Measurements from ENCODE around the gene WDR62.

WDR62 gene

GRCh38 chr19:36101550-36102327, 47.0 kb downstream of the WDR62 start:
- H3K27me3 Mint-ChIP-seq, result no peaks in the 10 kb centered on the region

GRCh38 chr19:36103040-36103626, 48.4 kb downstream of the WDR62 start:
- DNase-seq (no peak), ATAC-seq (replicated peaks) (no peak)
- H3K36me3 Mint-ChIP-seq, result peaks cover 10 to 27% of the 10 kb centered on the region in 2 donors
- no peaks in the 10 kb centered on the region for H3K9me3 Mint-ChIP-seq
- peak overlapping the region; percentile 5 for H3K27ac Mint-ChIP-seq
- H3K27me3 Mint-ChIP-seq, result no peaks in the 10 kb centered on the region
- no peak overlapping the region for H3K4me3 Mint-ChIP-seq
- H3K4me1 Mint-ChIP-seq, result peaks cover 0 to 1% of the 10 kb centered on the region in 2 donors

More at GRCh38 chr19:36101550-36102327, 47.0 kb downstream of the WDR62 start:
- peaks cover 11 to 21% of the 10 kb centered on the region in 2 donors for H3K36me3 Mint-ChIP-seq
- DNase-seq (no peak), ATAC-seq (replicated peaks) (no peak)
- H3K27ac Mint-ChIP-seq, result no peak overlapping the region
- no peaks in the 10 kb centered on the region for H3K4me1 Mint-ChIP-seq
- H3K9me3 Mint-ChIP-seq, result no peaks in the 10 kb centered on the region
- no peak overlapping the region for H3K4me3 Mint-ChIP-seq

- Mint-ChIP-seq H3K27ac (no peak overlapping the region), H3K4me3 (no peak overlapping the region), H3K27me3 (no peaks in the 10 kb centered on the region), H3K9me3 (no peaks in the 10 kb centered on the region), H3K4me1 (peaks cover 0 to 1% of the 10 kb centered on the region in 2 donors), H3K36me3 (peaks cover 10 to 30% of the 10 kb centered on the region in 2 donors)
- DNase-seq (no peak), ATAC-seq (replicated peaks) (no peak)
Observed at GRCh38 chr19:36103842-36104552, 49.3 kb downstream of the WDR62 start.

GRCh38 chr19:36106441-36106840, 51.7 kb downstream of the WDR62 start:
- Mint-ChIP-seq H3K27me3 (no peaks in the 10 kb centered on the region), H3K9me3 (no peaks in the 10 kb centered on the region), H3K4me1 (peaks cover 0 to 2% of the 10 kb centered on the region in 2 donors), H3K27ac (peak overlapping the region; percentile 65), H3K36me3 (peaks cover 12 to 41% of the 10 kb centered on the region in 2 donors), H3K4me3 (no peak overlapping the region)
- no peak for ATAC-seq (replicated peaks)
- no peak for DNase-seq

DNA sequence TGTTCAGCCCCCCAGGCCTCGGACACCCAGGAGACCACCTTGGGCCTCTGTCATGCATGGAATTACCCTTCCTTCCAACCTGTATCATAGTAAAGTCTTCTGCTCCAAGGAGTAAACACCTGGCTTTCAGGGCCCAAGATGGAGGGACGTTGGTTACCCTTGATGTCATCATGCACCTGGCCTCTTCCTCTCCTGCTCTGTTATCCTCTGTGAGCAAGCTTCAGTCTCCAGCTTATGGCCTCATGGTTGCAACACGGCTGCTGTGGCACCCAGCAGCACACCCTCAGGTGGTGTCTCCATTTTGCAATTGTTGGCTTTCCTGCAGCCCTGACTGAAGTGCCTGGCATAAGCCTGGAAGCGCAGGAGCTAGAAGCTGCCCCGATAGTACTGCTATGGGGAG, 52.3 kb downstream of the WDR62 start:
- Mint-ChIP-seq H3K36me3 (peaks cover 12 to 44% of the 10 kb centered on the region in 2 donors), H3K27me3 (no peaks in the 10 kb centered on the region), H3K4me1 (peaks cover 0 to 3% of the 10 kb centered on the region in 2 donors), H3K9me3 (no peaks in the 10 kb centered on the region), H3K27ac (no peak overlapping the region), H3K4me3 (no peak overlapping the region)
- DNase-seq, result no peak
- no peak for ATAC-seq (replicated peaks)

GRCh38 chr19:36108684-36109083, 54.0 kb downstream of the WDR62 start:
- Mint-ChIP-seq H3K4me1 (peaks cover 10 to 11% of the 10 kb centered on the region in 2 donors), H3K27ac (no peak overlapping the region), H3K9me3 (no peaks in the 10 kb centered on the region), H3K4me3 (no peak overlapping the region), H3K27me3 (no peaks in the 10 kb centered on the region), H3K36me3 (peaks cover 13 to 44% of the 10 kb centered on the region in 2 donors)
- DNase-seq, result no peak
- no peak for ATAC-seq (replicated peaks)

GRCh38 chr19:36110487-36111199, 55.9 kb downstream of the WDR62 start, which contains the start of gene OVOL3:
Gene OVOL3 (plus strand): TSS chr19:36111143. CDS start chr19:36111203, 60 bp downstream.
- no peak within 1 kb of the TSS for H3K27ac Mint-ChIP-seq
- DNase-seq (no peak), ATAC-seq (replicated peaks) (no peak)
- no peaks in the 10 kb centered on the region for H3K9me3 Mint-ChIP-seq
- peaks cover 13 to 51% of the 10 kb centered on the region in 2 donors for H3K36me3 Mint-ChIP-seq
- peaks cover 18 to 23% of the 10 kb centered on the region in 2 donors for H3K4me1 Mint-ChIP-seq
- no peaks in the 10 kb centered on the region for H3K27me3 Mint-ChIP-seq
- no peak within 1 kb of the TSS for H3K4me3 Mint-ChIP-seq

GRCh38 chr19:36111200-36111539, 56.5 kb downstream of the WDR62 start:
- Mint-ChIP-seq H3K4me1 (peaks cover 24 to 29% of the 10 kb centered on the region in 2 donors), H3K27ac (no peak overlapping the region), H3K36me3 (peaks cover 15 to 50% of the 10 kb centered on the region in 2 donors), H3K4me3 (no peak overlapping the region), H3K9me3 (no peaks in the 10 kb centered on the region), H3K27me3 (no peaks in the 10 kb centered on the region)
- no peak for DNase-seq
- ATAC-seq (replicated peaks), result no peak

- H3K27ac Mint-ChIP-seq, result peak overlapping the region; percentile 11
- peaks cover 31 to 41% of the 10 kb centered on the region in 2 donors for H3K4me1 Mint-ChIP-seq
- no peaks in the 10 kb centered on the region for H3K27me3 Mint-ChIP-seq
- H3K4me3 Mint-ChIP-seq, result peak overlapping the region; percentile 94 to 98
- H3K9me3 Mint-ChIP-seq, result no peaks in the 10 kb centered on the region
- ATAC-seq (replicated peaks), result no peak
- DNase-seq, result no peak
- H3K36me3 Mint-ChIP-seq, result peaks cover 17 to 50% of the 10 kb centered on the region in 2 donors
Observed at GRCh38 chr19:36112678-36113077, 58.0 kb downstream of the WDR62 start.

GRCh38 chr19:36113425-36113824, 58.7 kb downstream of the WDR62 start:
- ATAC-seq (replicated peaks), result no peak
- Mint-ChIP-seq H3K4me3 (peak overlapping the region; percentile 94 to 98), H3K27ac (peak overlapping the region; percentile 76), H3K9me3 (no peaks in the 10 kb centered on the region), H3K36me3 (peaks cover 20 to 50% of the 10 kb centered on the region in 2 donors), H3K4me1 (peaks cover 33 to 41% of the 10 kb centered on the region in 2 donors), H3K27me3 (no peaks in the 10 kb centered on the region)
- no peak for DNase-seq

- Mint-ChIP-seq H3K36me3 (peaks cover 20 to 50% of the 10 kb centered on the region in 2 donors), H3K27ac (peak overlapping the region; percentile 99), H3K27me3 (no peaks in the 10 kb centered on the region)
Observed at GRCh38 chr19:36113894-36114720, 59.4 kb downstream of the WDR62 start.

GRCh38 chr19:36114721-36115452, 60.2 kb downstream of the WDR62 start, which contains the start of gene POLR2I:
Gene POLR2I (minus strand): TSS chr19:36114875. CDS start chr19:36114856, 19 bp downstream.
- ATAC-seq (replicated peaks), result peak; percentile 86 to 88
- Mint-ChIP-seq H3K9me3 (no peaks in the 10 kb centered on the region), H3K27ac (peak within 1 kb of the TSS; percentile 99), H3K4me1 (peaks cover 35 to 51% of the 10 kb centered on the region in 2 donors), H3K4me3 (peak within 1 kb of the TSS; percentile 94 to 98), H3K27me3 (no peaks in the 10 kb centered on the region), H3K36me3 (peaks cover 23 to 54% of the 10 kb centered on the region in 2 donors)
- peak; percentile 100 for DNase-seq

More at GRCh38 chr19:36113894-36114720, 59.4 kb downstream of the WDR62 start:
- H3K4me3 Mint-ChIP-seq, result peak overlapping the region; percentile 94 to 98
- DNase-seq, result no peak
- no peaks in the 10 kb centered on the region for H3K9me3 Mint-ChIP-seq
- H3K4me1 Mint-ChIP-seq, result peaks cover 35 to 44% of the 10 kb centered on the region in 2 donors
- peak; percentile 1 to 2 for ATAC-seq (replicated peaks)

All from stimulated activated naive B cell treated with anti-CD40 and anti-IgM and Interleukin-4, amounts not matched to agents 10 μg/mL and 1 μg/mL and 100 μg/mL, for 72 hours (primary cell).